Keratinocyte (primary cell): ENCODE measurements around the gene PACS2.
"Not testable (repeated sequence)": the region's sequence is repeated elsewhere in the genome, so short reads cannot be mapped to it uniquely, and the experiment has no call there.

Experiments used
- EZH2 ChIP-seq: IDR thresholded peaks from one replicate; pipeline ENCODE4 v1.6.1; 2012; ENCODE audit warnings: inconsistent platforms, mild to moderate bottlenecking, low read length, moderate library complexity
- TF ChIP-seq, protein P1 (sequence below), 3 experiments: IDR thresholded peaks in 1 of 3; conservative IDR thresholded peaks in 1 of 3; optimal IDR thresholded peaks in 1 of 3; 2 replicates in 2 of 3; 3 replicates in 1 of 3; pipeline versions ENCODE3 to v1.5.1; 2011; ENCODE audit warnings: low read length in 3 of 3, mild to moderate bottlenecking in 3 of 3, moderate library complexity in 2 of 3, control low read depth in 1 of 3, inconsistent platforms in 1 of 3; ENCODE audit not compliant: insufficient read depth in 2 of 3; ENCODE audit errors: extremely low read depth in 1 of 3

DNA sequence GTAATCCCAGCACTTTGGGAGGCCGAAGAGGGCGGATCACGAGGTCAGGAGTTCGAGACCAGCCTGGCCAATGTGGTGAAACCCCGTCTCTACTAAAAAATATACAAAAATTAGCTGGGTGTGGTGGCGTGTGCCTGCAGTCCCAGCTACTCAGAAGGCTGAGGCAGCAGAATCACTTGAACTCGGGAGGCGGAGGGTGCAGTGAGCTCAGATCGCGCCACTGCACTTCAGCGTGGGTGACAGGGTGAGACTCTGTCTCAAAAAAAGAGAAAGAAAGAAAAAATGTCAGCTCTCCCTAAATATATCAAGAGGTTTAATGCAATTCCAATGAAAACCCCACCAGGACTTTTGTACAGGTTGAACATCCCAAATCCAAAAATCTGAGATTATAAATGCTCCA is 17.2 kb upstream of the PACS2 start:
- TF ChIP-seq, protein P1, sequence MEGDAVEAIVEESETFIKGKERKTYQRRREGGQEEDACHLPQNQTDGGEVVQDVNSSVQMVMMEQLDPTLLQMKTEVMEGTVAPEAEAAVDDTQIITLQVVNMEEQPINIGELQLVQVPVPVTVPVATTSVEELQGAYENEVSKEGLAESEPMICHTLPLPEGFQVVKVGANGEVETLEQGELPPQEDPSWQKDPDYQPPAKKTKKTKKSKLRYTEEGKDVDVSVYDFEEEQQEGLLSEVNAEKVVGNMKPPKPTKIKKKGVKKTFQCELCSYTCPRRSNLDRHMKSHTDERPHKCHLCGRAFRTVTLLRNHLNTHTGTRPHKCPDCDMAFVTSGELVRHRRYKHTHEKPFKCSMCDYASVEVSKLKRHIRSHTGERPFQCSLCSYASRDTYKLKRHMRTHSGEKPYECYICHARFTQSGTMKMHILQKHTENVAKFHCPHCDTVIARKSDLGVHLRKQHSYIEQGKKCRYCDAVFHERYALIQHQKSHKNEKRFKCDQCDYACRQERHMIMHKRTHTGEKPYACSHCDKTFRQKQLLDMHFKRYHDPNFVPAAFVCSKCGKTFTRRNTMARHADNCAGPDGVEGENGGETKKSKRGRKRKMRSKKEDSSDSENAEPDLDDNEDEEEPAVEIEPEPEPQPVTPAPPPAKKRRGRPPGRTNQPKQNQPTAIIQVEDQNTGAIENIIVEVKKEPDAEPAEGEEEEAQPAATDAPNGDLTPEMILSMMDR (optimal IDR thresholded peaks at IDR 0.05 in 1 of 3, IDR thresholded peaks at IDR 0.05 in 1 of 3, conservative IDR thresholded peaks at IDR 0.05 in 1 of 3; ENCODE audit: extremely low read depth in 1 of 3, insufficient read depth in 2 of 3, low read length in 3 of 3), result not testable (repeated sequence)
- not testable (repeated sequence) for TF ChIP-seq EZH2
